NB4 (cell line): ENCODE measurements around the gene SFXN5.
A peak's percentile ranks its signal among the peaks of the same experiment; 100 is the strongest.

Experiments used
- DNase-seq: peaks from one replicate; pipeline ENCODE4 v3.0.0; 2010; ENCODE audit warnings: low read depth
- H3K4me3 ChIP-seq: one replicate; pipeline ENCODE4 v1.5.1; 2011; ENCODE audit warnings: mild to moderate bottlenecking, low read depth, low read length, moderate library complexity
- CTCF ChIP-seq: IDR thresholded peaks from one replicate; pipeline ENCODE4 v1.5.1; 2012; ENCODE audit warnings: low read depth, low read length
- MAX ChIP-seq: IDR thresholded peaks from 2 replicates; pipeline ENCODE4 v1.6.1; 2011; ENCODE audit warnings: low read depth, low read length
- MYC ChIP-seq: IDR thresholded peaks from 2 replicates; pipeline ENCODE4 v1.6.1; 2011; ENCODE audit warnings: low read depth, low read length
- POLR2A ChIP-seq: IDR thresholded peaks from 2 replicates; pipeline ENCODE4 v1.6.1; 2011; ENCODE audit warnings: mild to moderate bottlenecking; ENCODE audit not compliant: insufficient read length; ENCODE audit errors: extremely low read depth

Gene SFXN5

DNA sequence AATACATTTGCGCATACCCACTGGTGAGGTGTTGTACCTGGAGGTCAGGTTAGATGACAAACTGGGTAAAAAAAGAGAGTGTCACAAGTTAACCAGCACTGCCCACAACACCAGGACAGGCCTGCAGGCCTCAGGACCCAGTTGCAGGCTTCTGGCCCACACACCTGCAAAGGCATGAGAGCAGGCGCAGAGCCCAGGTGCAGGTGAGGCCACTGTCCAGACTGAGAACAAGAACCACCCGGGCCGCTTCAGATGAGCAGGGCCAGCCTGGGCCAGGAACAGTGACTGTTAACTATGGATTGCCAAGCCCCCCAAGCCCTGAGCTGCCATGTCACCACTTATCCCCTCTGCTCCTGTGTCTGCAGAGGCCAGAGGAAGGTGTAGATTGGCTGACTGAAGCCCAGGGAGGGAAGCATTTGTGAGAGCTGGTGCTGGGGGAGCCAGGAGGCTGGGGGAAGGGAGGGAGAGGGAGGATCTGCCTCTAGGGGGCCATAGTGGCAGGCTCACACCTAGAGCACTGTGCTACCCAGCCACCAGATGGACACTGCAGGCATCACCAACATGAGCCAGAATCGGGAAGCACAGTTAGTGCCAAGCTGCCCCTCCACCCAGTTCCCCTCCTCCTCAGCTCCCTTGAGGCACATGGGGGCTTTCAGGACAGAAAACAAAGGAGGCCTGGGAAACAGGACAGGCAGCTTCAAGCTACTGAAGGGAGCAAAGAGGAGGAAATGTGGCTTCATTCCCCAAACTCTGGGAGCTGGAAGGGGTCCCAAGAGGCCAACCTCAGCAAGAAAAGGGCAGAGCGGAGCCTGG, 35.4 kb downstream of the SFXN5 start:
- DNase-seq: peak; percentile 77
- TF ChIP-seq MYC (no peak), CTCF (peak; percentile 37), POLR2A (no peak)

GRCh38 chr2:73034661-73035375, 36.7 kb downstream of the SFXN5 start:
- H3K4me3 ChIP-seq: peak overlapping the region; percentile 4
- TF ChIP-seq POLR2A (no peak), MYC (0 out of 2 replicates have a peak, but pooled peaks have one; percentile 7)
- peak; percentile 97 for DNase-seq

More for the DNA sequence above, 35.4 kb downstream of the SFXN5 start:
- no peak overlapping the region for H3K4me3 ChIP-seq

GRCh38 chr2:73033766-73034381, 37.6 kb downstream of the SFXN5 start:
- no peak overlapping the region for H3K4me3 ChIP-seq
- TF ChIP-seq POLR2A: no peak
- TF ChIP-seq MAX: no peak
- no peak for TF ChIP-seq MYC
- no peak for TF ChIP-seq CTCF
- DNase-seq: peak; percentile 89

DNA sequence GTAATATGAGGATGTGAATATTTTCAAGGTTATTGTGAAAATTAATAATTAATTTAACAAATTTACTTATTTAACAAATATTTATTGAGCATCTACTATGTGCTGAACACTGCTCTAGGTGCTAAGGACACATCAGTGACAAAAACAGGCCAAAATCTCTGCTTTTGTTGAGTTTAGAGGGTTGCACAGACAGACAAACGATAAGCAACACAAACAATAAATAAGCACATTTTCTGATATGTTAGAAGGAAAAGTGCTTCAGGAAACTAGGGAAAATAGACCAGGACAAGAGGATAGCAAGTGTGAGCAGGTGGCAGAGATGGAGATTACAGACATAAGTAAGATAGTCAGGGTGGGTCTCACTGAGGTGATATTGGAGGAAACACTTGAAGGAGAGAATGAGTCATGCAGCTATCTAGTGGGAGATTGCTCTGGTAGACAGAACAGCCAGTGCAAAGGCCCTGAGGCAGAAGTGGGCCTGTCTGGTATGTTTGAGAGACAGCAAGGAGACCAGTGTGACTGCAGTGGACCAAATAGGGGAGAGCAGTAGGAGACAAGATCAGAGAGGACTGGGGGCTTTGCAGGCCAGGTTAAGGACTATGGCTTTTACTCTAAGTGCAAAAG, 38.3 kb downstream of the SFXN5 start:
- DNase-seq: no peak
- TF ChIP-seq MAX (no peak), MYC (no peak), POLR2A (no peak), CTCF (no peak)
- H3K4me3 ChIP-seq: no peak overlapping the region

DNA sequence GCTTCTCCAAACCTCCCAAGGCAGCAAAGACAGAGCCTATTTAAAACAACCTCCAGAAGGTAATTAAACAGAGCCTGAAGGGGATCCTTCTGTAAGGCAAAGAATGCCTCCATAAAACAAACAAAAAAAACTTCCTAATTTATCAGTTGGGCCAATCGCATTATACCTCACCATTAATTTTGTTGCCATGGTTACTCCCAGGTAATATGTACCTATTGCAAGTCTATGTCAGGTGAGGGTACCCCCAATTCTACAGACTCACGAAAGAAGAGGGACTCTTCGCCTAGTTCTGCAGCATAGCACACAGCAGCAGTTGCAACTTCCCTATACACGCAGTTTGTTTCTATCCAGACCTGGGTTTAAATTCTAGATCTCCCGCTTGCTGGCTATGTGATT, 38.8 kb downstream of the SFXN5 start:
- DNase-seq: no peak
- TF ChIP-seq MYC: no peak
- TF ChIP-seq CTCF: no peak
- no peak for TF ChIP-seq POLR2A
- no peak for TF ChIP-seq MAX

More for the DNA sequence above, 38.8 kb downstream of the SFXN5 start:
- no peak overlapping the region for H3K4me3 ChIP-seq
